ENCODE measurements around the gene GAREM1.

DNA sequence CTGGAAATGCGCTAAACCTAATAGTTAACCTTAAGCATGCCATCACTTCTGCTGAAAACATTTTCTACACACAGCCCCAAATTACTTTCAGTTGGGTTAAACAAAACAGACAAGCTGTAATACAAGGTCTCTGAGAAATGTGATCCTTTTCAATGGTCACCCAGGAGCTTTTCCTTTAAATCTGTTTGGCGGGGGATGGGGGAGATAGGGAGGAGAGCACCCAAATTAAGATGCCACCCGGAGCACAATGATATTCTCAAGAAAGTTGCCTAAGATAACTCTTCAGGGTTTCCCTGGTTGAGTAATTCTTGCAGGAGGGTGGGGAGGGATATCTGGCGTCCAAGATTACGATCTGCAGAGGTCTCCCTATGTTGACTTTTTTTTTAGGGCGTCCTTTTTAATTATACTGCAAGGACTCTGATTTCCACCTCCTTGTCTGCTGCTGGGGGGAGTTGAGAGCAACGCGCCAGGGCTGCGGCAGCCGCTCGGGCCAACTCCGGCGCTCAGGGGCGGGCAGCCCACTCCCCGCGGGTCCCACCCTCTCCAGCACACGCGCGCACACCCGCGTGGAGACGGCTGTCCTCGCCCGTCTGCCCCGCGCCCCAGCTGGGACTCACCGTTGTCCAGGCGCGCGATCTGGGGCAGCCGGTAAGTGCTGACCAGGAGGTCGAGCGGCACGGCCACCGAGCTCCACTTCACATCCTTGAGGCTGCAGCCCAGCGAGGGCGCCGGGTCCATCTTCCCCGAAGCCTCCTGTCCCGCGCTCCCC lies 807 bp downstream of the GAREM1 start:
- TF ChIP-seq, protein P1, sequence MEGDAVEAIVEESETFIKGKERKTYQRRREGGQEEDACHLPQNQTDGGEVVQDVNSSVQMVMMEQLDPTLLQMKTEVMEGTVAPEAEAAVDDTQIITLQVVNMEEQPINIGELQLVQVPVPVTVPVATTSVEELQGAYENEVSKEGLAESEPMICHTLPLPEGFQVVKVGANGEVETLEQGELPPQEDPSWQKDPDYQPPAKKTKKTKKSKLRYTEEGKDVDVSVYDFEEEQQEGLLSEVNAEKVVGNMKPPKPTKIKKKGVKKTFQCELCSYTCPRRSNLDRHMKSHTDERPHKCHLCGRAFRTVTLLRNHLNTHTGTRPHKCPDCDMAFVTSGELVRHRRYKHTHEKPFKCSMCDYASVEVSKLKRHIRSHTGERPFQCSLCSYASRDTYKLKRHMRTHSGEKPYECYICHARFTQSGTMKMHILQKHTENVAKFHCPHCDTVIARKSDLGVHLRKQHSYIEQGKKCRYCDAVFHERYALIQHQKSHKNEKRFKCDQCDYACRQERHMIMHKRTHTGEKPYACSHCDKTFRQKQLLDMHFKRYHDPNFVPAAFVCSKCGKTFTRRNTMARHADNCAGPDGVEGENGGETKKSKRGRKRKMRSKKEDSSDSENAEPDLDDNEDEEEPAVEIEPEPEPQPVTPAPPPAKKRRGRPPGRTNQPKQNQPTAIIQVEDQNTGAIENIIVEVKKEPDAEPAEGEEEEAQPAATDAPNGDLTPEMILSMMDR (IDR thresholded peaks at IDR 0.05) = no peak
- TF ChIP-seq POLR2A (IDR thresholded peaks at IDR 0.05) = no peak
